GM12865 (cell line): ENCODE measurements around the gene P4HB.

ENCODE experiments used
- DNase-seq: peaks from one replicate; pipeline ENCODE4 v3.0.0; 2010; ENCODE audit warnings: low read depth
- H3K4me3 ChIP-seq: 2 replicates; pipeline ENCODE4 v1.5.1; 2011; ENCODE audit warnings: mild to moderate bottlenecking, low read depth, low read length, control low read depth
- TF ChIP-seq, protein P1 (sequence below): IDR thresholded peaks from 2 replicates; pipeline ENCODE4 v1.5.1; 2011; ENCODE audit warnings: low read length, control low read depth, low read depth, inconsistent platforms; ENCODE audit not compliant: insufficient read depth; ENCODE audit errors: missing control alignments

P4HB gene

GRCh38 chr17:81817758-81818147 is 42.6 kb downstream of the P4HB start:
- H3K4me3 ChIP-seq, result no peak overlapping the region
- TF ChIP-seq, protein P1, sequence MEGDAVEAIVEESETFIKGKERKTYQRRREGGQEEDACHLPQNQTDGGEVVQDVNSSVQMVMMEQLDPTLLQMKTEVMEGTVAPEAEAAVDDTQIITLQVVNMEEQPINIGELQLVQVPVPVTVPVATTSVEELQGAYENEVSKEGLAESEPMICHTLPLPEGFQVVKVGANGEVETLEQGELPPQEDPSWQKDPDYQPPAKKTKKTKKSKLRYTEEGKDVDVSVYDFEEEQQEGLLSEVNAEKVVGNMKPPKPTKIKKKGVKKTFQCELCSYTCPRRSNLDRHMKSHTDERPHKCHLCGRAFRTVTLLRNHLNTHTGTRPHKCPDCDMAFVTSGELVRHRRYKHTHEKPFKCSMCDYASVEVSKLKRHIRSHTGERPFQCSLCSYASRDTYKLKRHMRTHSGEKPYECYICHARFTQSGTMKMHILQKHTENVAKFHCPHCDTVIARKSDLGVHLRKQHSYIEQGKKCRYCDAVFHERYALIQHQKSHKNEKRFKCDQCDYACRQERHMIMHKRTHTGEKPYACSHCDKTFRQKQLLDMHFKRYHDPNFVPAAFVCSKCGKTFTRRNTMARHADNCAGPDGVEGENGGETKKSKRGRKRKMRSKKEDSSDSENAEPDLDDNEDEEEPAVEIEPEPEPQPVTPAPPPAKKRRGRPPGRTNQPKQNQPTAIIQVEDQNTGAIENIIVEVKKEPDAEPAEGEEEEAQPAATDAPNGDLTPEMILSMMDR, result no peak
- no peak for DNase-seq

DNA sequence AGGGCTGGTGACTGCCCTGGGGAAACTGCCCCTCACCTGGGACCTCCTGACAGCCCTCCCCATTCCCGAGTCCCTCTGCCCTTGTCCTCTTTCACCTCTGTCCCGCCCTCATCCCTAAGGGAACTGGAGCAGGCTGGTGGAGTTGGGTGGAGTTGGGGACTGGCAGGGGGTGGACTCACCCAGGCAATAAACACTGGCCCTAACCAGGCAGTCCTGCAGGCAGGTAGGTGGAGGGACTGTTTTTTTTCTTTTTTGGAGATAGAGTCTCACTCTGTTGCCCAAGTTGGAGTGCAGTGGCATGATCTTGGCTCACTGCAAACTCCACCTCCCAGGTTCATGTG is 44.7 kb downstream of the P4HB start:
- no peak overlapping the region for H3K4me3 ChIP-seq
- TF ChIP-seq, protein P1, result no peak
- DNase-seq, result no peak

DNA sequence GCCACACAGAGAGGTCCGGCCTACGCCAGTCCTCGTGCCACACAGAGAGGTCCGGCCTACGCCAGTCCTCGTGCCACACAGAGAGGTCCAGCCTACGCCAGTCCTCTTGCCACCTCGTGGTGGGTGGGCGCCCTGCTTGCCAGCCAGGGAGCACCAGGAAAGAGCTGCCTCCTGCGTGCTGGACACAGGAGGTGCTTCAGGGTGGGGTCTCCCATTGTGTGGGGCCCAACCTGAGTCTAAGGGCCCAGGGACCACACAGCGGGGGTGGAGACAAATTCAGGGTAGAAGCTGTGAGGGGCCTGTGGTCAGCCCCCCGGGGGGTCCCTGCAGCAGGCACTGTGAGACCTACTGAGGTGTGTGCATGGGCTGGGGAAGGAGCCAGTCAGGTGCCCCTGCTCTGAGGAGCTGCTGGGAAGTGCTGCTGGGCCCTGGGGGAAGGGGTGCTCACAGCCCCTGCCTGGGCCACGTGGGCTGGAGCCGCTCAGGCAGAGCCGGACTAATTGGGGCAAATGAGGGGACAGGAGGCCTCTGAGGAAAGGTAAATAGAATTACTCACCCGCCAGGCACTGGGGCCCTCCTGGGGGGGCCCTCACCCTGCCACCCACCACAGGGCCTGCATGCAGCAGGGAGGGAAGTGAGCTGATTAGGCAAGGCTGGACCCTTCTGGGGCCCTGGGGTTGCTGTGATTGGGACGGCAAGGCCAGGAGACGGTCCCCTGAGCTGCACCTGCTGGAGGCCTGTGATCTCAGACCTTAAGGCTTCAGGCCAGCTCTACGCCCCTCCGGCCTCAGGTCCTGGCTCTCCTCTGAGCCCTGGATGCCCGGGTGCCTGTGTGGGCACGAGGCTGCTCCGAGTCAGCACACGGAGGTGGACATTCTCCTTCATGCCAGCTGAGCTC is 45.3 kb downstream of the P4HB start:
- no peak overlapping the region for H3K4me3 ChIP-seq
- no peak for DNase-seq
- TF ChIP-seq, protein P1, result no peak

DNA sequence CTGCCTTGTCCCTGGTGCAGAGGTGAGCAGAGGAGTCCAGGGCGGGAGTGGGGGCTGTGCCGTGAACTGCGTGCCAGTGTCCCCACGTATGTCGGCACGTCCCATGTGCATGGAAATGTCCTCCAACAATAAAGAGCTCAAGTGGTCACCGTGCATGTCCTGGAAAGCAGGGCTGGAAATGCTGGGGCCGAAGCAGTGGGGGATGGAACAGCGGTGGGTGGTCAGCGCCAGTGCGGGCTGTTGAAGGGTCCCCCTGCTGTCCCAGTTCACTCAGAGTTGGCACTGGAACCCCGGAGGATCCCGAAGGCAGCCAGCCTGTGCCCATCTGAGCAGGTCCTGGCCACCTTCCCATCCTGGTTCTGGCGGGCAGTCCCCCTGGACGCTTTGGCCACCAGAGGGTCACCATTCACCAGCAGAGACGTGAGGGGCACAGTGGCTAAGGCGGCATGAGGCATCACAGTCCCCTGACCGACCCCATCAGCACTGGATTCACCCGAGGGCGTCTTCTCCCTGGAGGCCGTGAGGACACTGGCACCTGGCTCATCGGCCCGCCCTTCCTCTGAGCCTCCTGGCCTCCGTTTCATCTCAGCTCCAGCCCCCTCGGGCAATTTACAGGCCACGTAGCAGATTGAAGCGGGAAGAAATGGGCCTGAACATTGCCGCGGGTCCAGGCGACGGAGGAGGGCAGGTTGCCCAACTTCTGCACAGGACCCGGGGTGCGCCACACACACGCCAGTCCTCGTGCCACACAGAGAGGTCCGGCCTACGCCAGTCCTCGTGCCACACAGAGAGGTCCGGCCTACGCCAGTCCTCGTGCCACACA is 46.3 kb downstream of the P4HB start:
- no peak overlapping the region for H3K4me3 ChIP-seq

DNA sequence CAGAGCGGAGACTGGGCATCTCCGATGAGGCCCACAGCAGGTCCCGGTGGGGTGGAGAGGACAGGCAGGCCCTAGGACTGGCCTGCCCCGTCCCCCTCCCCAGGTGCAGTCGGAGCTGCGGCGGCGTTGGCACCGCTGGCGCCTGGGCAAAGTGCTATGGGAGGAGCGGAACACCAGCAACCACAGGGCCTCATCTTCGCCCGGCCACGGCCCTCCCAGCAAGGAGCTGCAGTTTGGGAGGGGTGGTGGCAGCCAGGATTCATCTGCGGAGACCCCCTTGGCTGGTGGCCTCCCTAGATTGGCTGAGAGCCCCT is 47.0 kb downstream of the P4HB start:
- no peak for DNase-seq
- H3K4me3 ChIP-seq, result no peak overlapping the region
- TF ChIP-seq, protein P1, result no peak

More for the DNA sequence above, 46.3 kb downstream of the P4HB start:
- TF ChIP-seq, protein P1, result no peak
- DNase-seq, result no peak

- H3K4me3 ChIP-seq, result no peak overlapping the region
- no peak for DNase-seq
- TF ChIP-seq, protein P1, result no peak
These were observed 47.6 kb downstream of the P4HB start for GRCh38 chr17:81812571-81813370.
